H1 (cell line): Measurements from ENCODE around the gene TENT4A. TPM values are rescaled to one million over a fixed set of nuclear protein-coding genes. Genes with fewer than 3 reads are reported as not detected.

ENCODE experiments used
- CTCF ChIA-PET: fragments of 300-600 bp; sonication (Branson Sonifier 250); formaldehyde crosslinking; loops from one replicate; lab custom pipeline; 2021; ENCODE audit not compliant: partially characterized antibody; lab: Charles Lee
- POLR2A ChIA-PET: fragments of 300-600 bp; sonication (Branson Sonifier 250); formaldehyde crosslinking; loops from one replicate; lab custom pipeline; 2021; ENCODE audit warnings: inconsistent platforms; ENCODE audit not compliant: partially characterized antibody; lab: Charles Lee
- DNase-seq, 2 experiments: peaks; one replicate each; pipeline versions ENCODE4 v3.0.0 to v3.0.0-alpha.2; 2010 to 2022; ENCODE audit warnings: low spot score in 2 of 2, low read depth in 1 of 2, mixed read lengths in 1 of 2
- FAIRE-seq: peaks from 2 replicates; lab custom pipeline; 2011; peaks lifted over from hg19 to GRCh38; lab: Jason Lieb, UNC
- H2AFZ ChIP-seq: 2 replicates; pipeline ENCODE4 v1.8.1; 2012; ENCODE audit warnings: low read length, inconsistent platforms
- H2AK5ac ChIP-seq: 2 replicates; pipeline ENCODE4 v1.6.1; 2013; ENCODE audit warnings: low read depth, low read length
- H2BK120ac ChIP-seq: replicated peaks from 2 replicates; pipeline ENCODE3; 2013; ENCODE audit warnings: low read depth, low read length, inconsistent platforms
- H2BK12ac ChIP-seq: 2 replicates; pipeline ENCODE4 v1.6.1; 2013; ENCODE audit warnings: low read depth, low read length
- H2BK15ac ChIP-seq: 2 replicates; pipeline ENCODE4 v1.6.1; 2013; ENCODE audit warnings: low read length
- H2BK20ac ChIP-seq: 2 replicates; pipeline ENCODE4 v1.6.1; 2013; ENCODE audit warnings: low read length
- H2BK5ac ChIP-seq: 2 replicates; pipeline ENCODE4 v1.6.1; 2013; ENCODE audit warnings: low read depth, low read length
- H3K14ac ChIP-seq: 2 replicates; pipeline ENCODE4 v1.6.1; 2013; ENCODE audit warnings: inconsistent platforms; ENCODE audit not compliant: insufficient read length
- H3K18ac ChIP-seq: 2 replicates; pipeline ENCODE4 v1.6.1; 2013; ENCODE audit warnings: low read length; ENCODE audit errors: extremely low read depth
- H3K23ac ChIP-seq: 2 replicates; pipeline ENCODE4 v1.6.1; 2013; ENCODE audit warnings: inconsistent platforms; ENCODE audit not compliant: insufficient read length
- H3K23me2 ChIP-seq: 2 replicates; pipeline ENCODE4 v1.6.1; 2013; ENCODE audit warnings: low read depth, low read length
- H3K27ac ChIP-seq: 2 replicates; pipeline ENCODE4 v1.6.1; 2011; ENCODE audit warnings: low read depth, low read length, inconsistent platforms
- H3K27me3 ChIP-seq, 4 experiments: replicated peaks in 1 of 4; 1 replicate in 1 of 4; 2 replicates in 3 of 4; pipeline versions ENCODE4 v1.6.1 to v1.8.1; 2011 to 2013; ENCODE audit warnings: low read length in 3 of 4, mild to moderate bottlenecking in 3 of 4, inconsistent platforms in 2 of 4, mixed read lengths in 2 of 4, moderate library complexity in 1 of 4; ENCODE audit not compliant: control insufficient read depth in 3 of 4, insufficient read depth in 3 of 4; ENCODE audit errors: extremely low read depth in 1 of 4
- H3K36me3 ChIP-seq, 4 experiments: 2 replicates each; pipeline versions ENCODE4 v1.6.1 to v1.8.1; 2011 to 2013; ENCODE audit warnings: mild to moderate bottlenecking in 4 of 4, low read length in 3 of 4, moderate library complexity in 2 of 4, control low read depth in 1 of 4, inconsistent platforms in 1 of 4; ENCODE audit not compliant: insufficient read depth in 4 of 4, control insufficient read depth in 2 of 4
- H3K4ac ChIP-seq: replicated peaks from 2 replicates; pipeline ENCODE3; 2013; ENCODE audit warnings: low read length, low read depth, mixed read lengths, inconsistent platforms; ENCODE audit not compliant: insufficient read length
- H3K4me1 ChIP-seq, 4 experiments: replicated peaks in 1 of 4; 1 replicate in 1 of 4; 2 replicates in 3 of 4; pipeline versions ENCODE4 v1.6.1 to v1.8.1; 2011 to 2013; ENCODE audit warnings: low read length in 3 of 4, inconsistent platforms in 2 of 4, mixed read lengths in 1 of 4; ENCODE audit not compliant: insufficient read depth in 4 of 4, control insufficient read depth in 3 of 4
- H3K4me2 ChIP-seq, 2 experiments: 2 replicates each; pipeline versions ENCODE4 v1.6.1 to v1.8.1; 2011 to 2013; ENCODE audit warnings: low read depth in 2 of 2, low read length in 2 of 2, control low read depth in 1 of 2, inconsistent platforms in 1 of 2, mild to moderate bottlenecking in 1 of 2; ENCODE audit not compliant: insufficient read depth in 1 of 2
- H3K4me3 ChIP-seq, 4 experiments: fragments of 200-600, 300-600 bp in 1 of 4; sonication (generic), shearing (Covaris generic), sonication (Bioruptor Twin) in 1 of 4; 2 replicates each; pipeline versions ENCODE4 v1.5.1 to v1.8.1; 2011 to 2016; ENCODE audit warnings: low read length in 4 of 4, low read depth in 3 of 4, control low read depth in 2 of 4, inconsistent platforms in 2 of 4, mild to moderate bottlenecking in 2 of 4, mixed read lengths in 1 of 4, moderate library complexity in 1 of 4; ENCODE audit not compliant: insufficient read depth in 2 of 4; ENCODE audit errors: extremely low read depth in 1 of 4
- H3K56ac ChIP-seq: replicated peaks from 2 replicates; pipeline ENCODE3; 2013; ENCODE audit warnings: low read depth, mild to moderate bottlenecking, mixed read lengths, low read length, inconsistent platforms; ENCODE audit not compliant: insufficient read length
- H3K79me1 ChIP-seq: 2 replicates; pipeline ENCODE4 v1.6.1; 2013; ENCODE audit warnings: low read depth, low read length, control low read depth
- H3K79me2 ChIP-seq, 2 experiments: 2 replicates each; pipeline versions ENCODE4 v1.6.1 to v1.8.1; 2012 to 2013; ENCODE audit warnings: low read length in 2 of 2, mild to moderate bottlenecking in 2 of 2, inconsistent platforms in 1 of 2; ENCODE audit not compliant: insufficient read depth in 2 of 2, control insufficient read depth in 1 of 2
- H3K9ac ChIP-seq, 4 experiments: replicated peaks in 1 of 4; 1 replicate in 1 of 4; 2 replicates in 3 of 4; pipeline versions ENCODE4 v1.6.1 to v1.8.1; 2011 to 2013; ENCODE audit warnings: low read depth in 3 of 4, low read length in 3 of 4, control low read depth in 2 of 4, mild to moderate bottlenecking in 2 of 4, moderate library complexity in 2 of 4, inconsistent platforms in 1 of 4; ENCODE audit errors: extremely low read depth in 1 of 4
- H3K9me3 ChIP-seq, 2 experiments: 2 replicates each; pipeline versions ENCODE4 v1.6.1 to v1.8.1; 2012 to 2013; ENCODE audit warnings: mild to moderate bottlenecking in 2 of 2, moderate library complexity in 2 of 2, control low read depth in 1 of 2, inconsistent platforms in 1 of 2, low read depth in 1 of 2, low read length in 1 of 2, mixed read lengths in 1 of 2; ENCODE audit not compliant: insufficient read depth in 2 of 2
- H4K20me1 ChIP-seq, 2 experiments: replicated peaks in 1 of 2; 2 replicates each; pipeline versions ENCODE3 to v1.8.1; 2011 to 2013; ENCODE audit warnings: inconsistent platforms in 2 of 2, low read length in 2 of 2, mild to moderate bottlenecking in 1 of 2; ENCODE audit not compliant: insufficient read depth in 2 of 2, control insufficient read depth in 1 of 2
- H4K5ac ChIP-seq: 2 replicates; pipeline ENCODE4 v1.6.1; 2013; ENCODE audit warnings: low read length, low read depth, mixed read lengths, inconsistent platforms; ENCODE audit not compliant: insufficient read length
- H4K8ac ChIP-seq: 2 replicates; pipeline ENCODE4 v1.8.0; 2013; ENCODE audit warnings: mild to moderate bottlenecking, moderate library complexity, low read length, inconsistent platforms; ENCODE audit not compliant: insufficient read depth; ENCODE audit errors: extremely low read depth
- H4K91ac ChIP-seq: replicated peaks from 2 replicates; pipeline ENCODE3; 2013; ENCODE audit warnings: low read length, mixed read lengths, inconsistent platforms; ENCODE audit not compliant: insufficient read length
- BRCA1 ChIP-seq: IDR thresholded peaks from 2 replicates; pipeline ENCODE4 v1.6.1; 2012; ENCODE audit warnings: low read depth, low read length, improper control_type of control experiment
- CBX8 ChIP-seq: fragments of 300-800, 300-1000 bp; sonication (generic); IDR thresholded peaks from 2 replicates; pipeline ENCODE4 v1.7.1; 2016; ENCODE audit warnings: low read depth, low read length, borderline replicate concordance
- GTF2F1 ChIP-seq: IDR thresholded peaks from 2 replicates; pipeline ENCODE4 v1.6.1; 2012; ENCODE audit warnings: low read depth, low read length, improper control_type of control experiment, borderline replicate concordance
- HDAC6 ChIP-seq: IDR thresholded peaks from one replicate; pipeline ENCODE4 v1.7.1; 2012; ENCODE audit warnings: low read depth, mild to moderate bottlenecking, inconsistent platforms, low read length, moderate library complexity
- WGBS, 2 experiments: shearing (Covaris generic) in 1 of 2; methylation state at CpG; one replicate each; pipeline versions ENCODE4 v1.1.6 to v1.1.7; 2013 to 2015; ENCODE audit warnings: low lambda C conversion rate in 2 of 2, mixed read lengths in 2 of 2, inconsistent platforms in 1 of 2, low coverage in 1 of 2, missing lambda C conversion rate in 1 of 2; ENCODE audit not compliant: insufficient replicate concordance in 2 of 2, insufficient coverage in 1 of 2, insufficient read length in 1 of 2; ENCODE audit errors: extremely low coverage in 1 of 2, missing lambda C conversion rate in 1 of 2; 5-methylcytosine and 5-hydroxymethylcytosine counted together
- polyA plus RNA-seq, 7 experiments: library from polyadenylated mRNA; depleted of rRNA in 3 of 7; stranded (reverse) in 5 of 7; unstranded in 2 of 7; fragments of >200 nt in 5 of 7; fragments of 200-250 nt in 2 of 7; gene quantifications; 1 replicate in 5 of 7; 2 replicates in 1 of 7; 4 replicates in 1 of 7; pipeline versions ENCODE4 v1.2.1 to v1.2.3, GENCODE V29; 2011 to 2013; ENCODE audit warnings: missing spikeins in 2 of 7, mixed read lengths in 2 of 7
- total RNA-seq: library from RNA; stranded (reverse); fragmentation: NEBNext Ultra II Directional; extraction: Animal tissue kit (Norgen Biotek cat#: 25700); gene quantifications from 2 replicates; pipeline ENCODE4 v1.2.1, GENCODE V29; 2021

TENT4A gene
- total and polyA plus RNA-seq, 2 of the 8 experiments (the other 6 are each of a cell fraction or from before 2014, with no cell fraction given): 8.9 to 25.1 TPM

- 92% methylated on average over 7 of the region's 7 CpGs; no CpG with 5 or more reads in 1 of the 2 experiments for WGBS, 2 experiments
- POLR2A ChIA-PET: no interaction called here
Measured at GRCh38 chr5:6736106-6736505, 22.9 kb downstream of the TENT4A start.

More at GRCh38 chr5:6736106-6736505, 22.9 kb downstream of the TENT4A start:
- Histone ChIP-seq H3K4me2 (no peak overlapping the region), H4K8ac (no peak overlapping the region), H3K23me2 (no peaks in the 10 kb centered on the region; the same call in 1 of the 2 replicates), H2AFZ (no peak overlapping the region), H3K27me3 (no peaks in the 10 kb centered on the region), H3K9me3 (no peaks in the 10 kb centered on the region), H3K56ac (no peak overlapping the region), H4K20me1 (peaks cover 7 to 28% of the 10 kb centered on the region in 2 experiments), H3K36me3 (peaks cover 0 to 10% (median 4%) of the 10 kb centered on the region in 4 experiments; a peak in 6 of 8 replicates), H3K79me1 (peaks cover 9% of the 10 kb centered on the region), H3K9ac (no peak overlapping the region), H3K27ac (no peak overlapping the region), H3K4me3 (no peak overlapping the region), H2BK120ac (no peak overlapping the region), H2AK5ac (no peak overlapping the region), H2BK12ac (no peak overlapping the region), H3K18ac (no peak overlapping the region), H3K4ac (no peak overlapping the region), H4K5ac (no peak overlapping the region), H3K79me2 (peaks cover 0 to 54% of the 10 kb centered on the region in 2 experiments; a peak in 3 of 4 replicates), H3K23ac (no peak overlapping the region), H3K4me1 (no peaks in the 10 kb centered on the region), H2BK20ac (no peak overlapping the region), H4K91ac (no peak overlapping the region), H3K14ac (no peak overlapping the region), H2BK5ac (no peak overlapping the region), H2BK15ac (no peak overlapping the region)
- no peak for TF ChIP-seq HDAC6
- TF ChIP-seq GTF2F1: no peak
- no peak for TF ChIP-seq CBX8
- no peak for TF ChIP-seq BRCA1
- no peak for DNase-seq
- FAIRE-seq: no peak
- CTCF ChIA-PET: interaction anchor here (0.9 to 3.3 kb wide), 3 partner anchors 9 to 23 kb away, joined by 3 to 19 read pairs (median 6); no protein-coding TSS in a partner anchor
